Mesenchymal stem cell (in vitro differentiated cells and primary cell): ENCODE measurements around the gene PTCD3. TPM values are rescaled to one million over a fixed set of nuclear protein-coding genes. Genes with fewer than 3 reads are reported as not detected.
A peak's percentile ranks its signal among the peaks of the same experiment; 100 is the strongest.

ENCODE experiments used
- DNase-seq: peaks from one replicate; pipeline ENCODE4 v3.0.0-alpha.2; 2013
- H2AFZ ChIP-seq: one replicate; pipeline ENCODE4 v1.6.1; 2013; ENCODE audit warnings: low read depth, mild to moderate bottlenecking, control low read depth, inconsistent platforms, low read length, moderate library complexity
- H2AK5ac ChIP-seq: 2 replicates; pipeline ENCODE4 v1.6.1; 2013; ENCODE audit warnings: low read length, moderate library complexity, mild to moderate bottlenecking, inconsistent platforms; ENCODE audit not compliant: severe bottlenecking
- H2BK120ac ChIP-seq: one replicate; pipeline ENCODE4 v1.6.1; 2013; ENCODE audit warnings: low read depth, mild to moderate bottlenecking, inconsistent platforms, low read length, moderate library complexity
- H2BK12ac ChIP-seq, 2 experiments: one replicate each; pipeline ENCODE4 v1.6.1; 2013; ENCODE audit warnings: inconsistent platforms in 2 of 2, low read length in 2 of 2, mild to moderate bottlenecking in 2 of 2, moderate library complexity in 2 of 2, control low read depth in 1 of 2
- H2BK15ac ChIP-seq: one replicate; pipeline ENCODE4 v1.6.1; 2013; ENCODE audit warnings: mild to moderate bottlenecking, low read depth, inconsistent platforms; ENCODE audit not compliant: poor library complexity, severe bottlenecking
- H2BK5ac ChIP-seq: 2 replicates; pipeline ENCODE4 v1.6.1; 2013; ENCODE audit warnings: low read depth, mild to moderate bottlenecking, low read length, control low read depth, inconsistent platforms; ENCODE audit not compliant: poor library complexity, severe bottlenecking
- H3K14ac ChIP-seq, 2 experiments: one replicate each; pipeline ENCODE4 v1.6.1; 2013; ENCODE audit warnings: inconsistent platforms in 2 of 2, low read length in 2 of 2, control low read depth in 1 of 2, mild to moderate bottlenecking in 1 of 2, moderate library complexity in 1 of 2
- H3K18ac ChIP-seq, 2 experiments: one replicate each; pipeline ENCODE4 v1.6.1; 2013; ENCODE audit warnings: inconsistent platforms in 2 of 2, low read length in 2 of 2, control low read depth in 1 of 2, low read depth in 1 of 2, mild to moderate bottlenecking in 1 of 2
- H3K23ac ChIP-seq, 2 experiments: one replicate each; pipeline ENCODE4 v1.6.1; 2013; ENCODE audit warnings: inconsistent platforms in 2 of 2, low read length in 2 of 2, mild to moderate bottlenecking in 2 of 2, moderate library complexity in 2 of 2, control low read depth in 1 of 2
- H3K27ac ChIP-seq: 2 replicates; pipeline ENCODE4 v1.5.1; 2013; ENCODE audit warnings: mild to moderate bottlenecking, moderate library complexity, low read length, control low read depth, inconsistent platforms; ENCODE audit not compliant: poor library complexity, severe bottlenecking
- H3K27me3 ChIP-seq, 2 experiments: 2 replicates each; pipeline versions ENCODE4 v1.6.1 to v1.7.0; 2013; ENCODE audit warnings: low read length in 2 of 2, mild to moderate bottlenecking in 2 of 2, moderate library complexity in 2 of 2, control low read depth in 1 of 2, inconsistent platforms in 1 of 2; ENCODE audit not compliant: control insufficient read depth in 1 of 2, insufficient read depth in 1 of 2
- H3K36me3 ChIP-seq, 2 experiments: 2 replicates each; pipeline versions ENCODE4 v1.6.1 to v1.7.0; 2013; ENCODE audit warnings: low read length in 2 of 2, control low read depth in 1 of 2, inconsistent platforms in 1 of 2, low read depth in 1 of 2, mild to moderate bottlenecking in 1 of 2; ENCODE audit not compliant: insufficient read depth in 2 of 2, control insufficient read depth in 1 of 2
- H3K4ac ChIP-seq, 2 experiments: one replicate each; pipeline ENCODE4 v1.6.1; 2013; ENCODE audit warnings: inconsistent platforms in 2 of 2, low read length in 2 of 2, mild to moderate bottlenecking in 2 of 2, moderate library complexity in 2 of 2, control low read depth in 1 of 2, low read depth in 1 of 2
- H3K4me1 ChIP-seq: 2 replicates; pipeline ENCODE4 v1.6.1; 2013; ENCODE audit warnings: low read depth, low read length, control low read depth; ENCODE audit not compliant: control insufficient read depth, insufficient read depth
- H3K4me2 ChIP-seq: 2 replicates; pipeline ENCODE4 v1.6.1; 2013; ENCODE audit warnings: low read length, mild to moderate bottlenecking, inconsistent platforms; ENCODE audit not compliant: poor library complexity, severe bottlenecking
- H3K4me3 ChIP-seq, 2 experiments: 2 replicates each; pipeline versions ENCODE4 v1.5.1 to v1.7.0; 2013; ENCODE audit warnings: low read length in 2 of 2, mild to moderate bottlenecking in 2 of 2, control low read depth in 1 of 2, low read depth in 1 of 2; ENCODE audit not compliant: insufficient read depth in 1 of 2
- H3K79me1 ChIP-seq: replicated peaks from 2 replicates; pipeline ENCODE4 v1.6.1; 2013; ENCODE audit warnings: mild to moderate bottlenecking, control low read depth, low read length, inconsistent platforms; ENCODE audit not compliant: poor library complexity, severe bottlenecking
- H3K9ac ChIP-seq: 2 replicates; pipeline ENCODE4 v1.7.0; 2013; ENCODE audit warnings: mild to moderate bottlenecking, low read length, moderate library complexity
- H3K9me3 ChIP-seq: 2 replicates; pipeline ENCODE4 v1.7.0; 2013; ENCODE audit warnings: mild to moderate bottlenecking, low read length; ENCODE audit not compliant: control insufficient read depth
- H4K8ac ChIP-seq: one replicate; pipeline ENCODE4 v1.6.1; 2013; ENCODE audit warnings: inconsistent platforms, mild to moderate bottlenecking, low read length, moderate library complexity
- H4K91ac ChIP-seq: one replicate; pipeline ENCODE4 v1.6.1; 2013; ENCODE audit warnings: mild to moderate bottlenecking, low read length, inconsistent platforms
- WGBS: methylation state at CpG from one replicate; pipeline ENCODE4 v1.1.7; 2013; ENCODE audit warnings: mixed read lengths; 5-methylcytosine and 5-hydroxymethylcytosine counted together
- small RNA-seq: library from polyadenylated mRNA; stranded (forward); fragments of <200 nt; extraction: miRNeasy Mini kit (QIAGEN cat#:217004); gene quantifications from one replicate; pipeline ENCODE3, GENCODE V24; 2013; ENCODE audit warnings: low read depth

PTCD3 gene

GRCh38 chr2:86186431-86186830, 80.4 kb downstream of the PTCD3 start:
- H3K4ac ChIP-seq = no peak overlapping the region
- no peak overlapping the region for H2BK15ac ChIP-seq
- H3K9ac ChIP-seq = no peak overlapping the region
- no peak overlapping the region for H3K14ac ChIP-seq
- no peak overlapping the region for H2BK120ac ChIP-seq
- no peak overlapping the region for H2AFZ ChIP-seq
- no peak overlapping the region for H3K23ac ChIP-seq
- H3K18ac ChIP-seq = no peak overlapping the region
- H2BK5ac ChIP-seq = no peak overlapping the region
- H4K91ac ChIP-seq = no peak overlapping the region
- no peaks in the 10 kb centered on the region for H3K9me3 ChIP-seq
- peak overlapping the region; percentile 18 for H3K27ac ChIP-seq
- peaks cover 7 to 27% of the 10 kb centered on the region in 2 experiments for H3K36me3 ChIP-seq
- H3K4me2 ChIP-seq = no peak overlapping the region
- no peak overlapping the region for H2BK12ac ChIP-seq
- no peaks in the 10 kb centered on the region for H3K27me3 ChIP-seq
- H3K79me1 ChIP-seq = no peaks in the 10 kb centered on the region
- no peak overlapping the region for H2AK5ac ChIP-seq
- no peak overlapping the region for H4K8ac ChIP-seq
- H3K4me3 ChIP-seq = no peak overlapping the region
- DNase-seq = no peak
- peaks cover 5% of the 10 kb centered on the region for H3K4me1 ChIP-seq

- no peak overlapping the region for H3K23ac ChIP-seq
- H3K36me3 ChIP-seq = peaks cover 7 to 29% of the 10 kb centered on the region in 2 experiments
- no peaks in the 10 kb centered on the region for H3K79me1 ChIP-seq
- H2AK5ac ChIP-seq = no peak overlapping the region
- H3K27me3 ChIP-seq = no peaks in the 10 kb centered on the region
- no peak overlapping the region for H3K27ac ChIP-seq
- no peak overlapping the region for H2BK5ac ChIP-seq
- no peak overlapping the region for H2BK12ac ChIP-seq
- H2AFZ ChIP-seq = no peak overlapping the region
- WGBS = 100% methylated on average over 4 of the region's 7 CpGs
- H3K4me2 ChIP-seq = no peak overlapping the region
- DNase-seq = no peak
- no peak overlapping the region for H4K91ac ChIP-seq
- H3K18ac ChIP-seq = no peak overlapping the region
- no peak overlapping the region for H2BK15ac ChIP-seq
- H3K4me3 ChIP-seq = no peak overlapping the region
- H3K4ac ChIP-seq = no peak overlapping the region
- H4K8ac ChIP-seq = no peak overlapping the region
- no peak overlapping the region for H3K9ac ChIP-seq
- no peak overlapping the region for H3K14ac ChIP-seq
- no peak overlapping the region for H2BK120ac ChIP-seq
- peaks cover 10% of the 10 kb centered on the region for H3K4me1 ChIP-seq
- no peaks in the 10 kb centered on the region for H3K9me3 ChIP-seq
Measured at GRCh38 chr2:86189782-86190416, 83.9 kb downstream of the PTCD3 start.

Small RNAs within 50 kb of the gene (small RNA-seq; reads per million reads assigned to genes)
- not detected for gene RF00019
- gene SNORD94 = 53.5 reads per million, percentile 90 among the genes with 10 or more reads in this experiment
